Skin of body (tissue), 2 donors: ENCODE measurements around the gene CATSPERD. TPM values are rescaled to one million over a fixed set of nuclear protein-coding genes. Genes with fewer than 3 reads are reported as not detected.
A peak's percentile ranks its signal among the peaks of the same experiment; 100 is the strongest.

Source experiments
- DNase-seq: peaks from one replicate; lab custom pipeline; 2025; lab: John Stamatoyannopoulos, UW
- total RNA-seq: library from RNA; depleted of rRNA; stranded (reverse); fragments of >200 nt; gene quantifications from one replicate; pipeline ENCODE4 v1.2.3, GENCODE V29; 2014

CATSPERD gene
- total RNA-seq, 1 donor from 2014 or later = not detected

- no peak for DNase-seq
Observed at GRCh38 chr19:5782945-5783919, 62.8 kb downstream of the CATSPERD start.

GRCh38 chr19:5784581-5785147 is 64.2 kb downstream of the CATSPERD start, which contains the start of gene PRR22:
PRR22 (minus strand) TSS chr19:5784746; CDS start chr19:5784660, 86 bp downstream.
- no peak for DNase-seq

- no peak for DNase-seq
Observed at GRCh38 chr19:5785423-5785822, 65.0 kb downstream of the CATSPERD start.

- no peak for DNase-seq
Observed at GRCh38 chr19:5786593-5787408, 66.4 kb downstream of the CATSPERD start.

GRCh38 chr19:5787409-5788182 is 67.2 kb downstream of the CATSPERD start:
- DNase-seq = no peak

GRCh38 chr19:5788422-5788821 is 68.0 kb downstream of the CATSPERD start:
- no peak for DNase-seq

- DNase-seq = no peak
Observed at GRCh38 chr19:5789351-5789761, 68.9 kb downstream of the CATSPERD start.

- DNase-seq = no peak
Observed at GRCh38 chr19:5789886-5790558, 69.6 kb downstream of the CATSPERD start.

- peak; percentile 97 for DNase-seq
Observed at GRCh38 chr19:5790559-5791520, 70.4 kb downstream of the CATSPERD start, which contains the start of gene DUS3L. DUS3L (minus strand) TSS chr19:5791163; CDS start chr19:5791141, 22 bp downstream.

GRCh38 chr19:5792224-5792623 is 71.8 kb downstream of the CATSPERD start:
- DNase-seq = no peak

- DNase-seq = no peak
Observed at GRCh38 chr19:5793188-5793587, 72.8 kb downstream of the CATSPERD start.

GRCh38 chr19:5795382-5795919 is 75.0 kb downstream of the CATSPERD start:
- no peak for DNase-seq

GRCh38 chr19:5798244-5798643 is 77.8 kb downstream of the CATSPERD start:
- DNase-seq = no peak

GRCh38 chr19:5799247-5800241 is 79.1 kb downstream of the CATSPERD start:
- no peak for DNase-seq

- no peak for DNase-seq
Observed at GRCh38 chr19:5800361-5801270, 80.2 kb downstream of the CATSPERD start.
